NCI-H1417 (cell line): Measurements from ENCODE around the gene PALB2.

Source experiments
- DNase-seq, 3 experiments: peaks; one replicate each; lab custom pipeline; 2025; lab: John Stamatoyannopoulos, UW

Gene PALB2

DNA sequence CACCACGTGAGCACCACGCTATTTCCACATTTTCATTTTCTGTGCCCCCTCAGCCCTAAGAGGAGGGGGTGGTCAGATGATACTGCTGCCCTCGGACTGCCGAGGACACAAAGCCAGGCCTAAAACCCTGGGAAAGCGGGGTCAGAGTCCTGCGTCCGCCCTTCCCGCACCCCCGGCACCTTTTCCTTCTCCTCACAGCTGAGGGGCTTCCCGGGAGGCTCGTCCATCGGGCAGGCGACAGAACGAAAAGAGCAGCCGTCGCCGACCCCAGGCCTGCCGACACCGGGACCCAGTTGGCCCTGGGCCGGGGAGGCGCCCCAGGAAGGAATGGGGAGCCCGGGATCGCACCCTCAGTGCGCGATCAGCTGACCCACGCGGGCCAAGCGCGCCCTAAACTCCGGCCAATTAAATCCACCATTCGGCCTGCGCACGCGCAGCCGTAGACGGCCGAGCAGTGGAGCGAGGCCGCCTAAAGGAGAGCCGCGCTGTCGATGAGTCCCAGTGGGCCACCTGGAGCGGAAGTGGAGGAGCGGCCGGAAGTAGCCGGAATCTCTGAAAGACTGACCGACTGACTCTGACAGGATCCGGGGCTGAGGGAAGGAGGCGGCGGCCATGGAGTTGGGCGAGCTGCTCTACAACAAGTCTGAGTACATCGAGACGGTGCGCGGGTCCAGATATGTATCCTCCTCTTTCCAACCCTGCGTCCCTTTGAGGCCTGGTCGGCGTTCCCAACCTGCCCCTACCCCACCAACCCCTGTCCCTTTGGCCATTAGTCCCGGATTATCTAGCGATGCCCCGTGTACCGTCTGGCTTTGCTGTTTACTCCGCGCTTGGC, at the start of gene PALB2, which contains the start of gene DCTN5:
PALB2 (minus strand) TSS at position 380 of the 835 bp plus-strand sequence; CDS start at position 227, 153 bp downstream.
DCTN5 (plus strand) TSS at position 536 of the 835 bp plus-strand sequence; CDS start at position 613, 77 bp downstream.
- DNase-seq = peak; percentile 81 to 95 (median 92)

DNA sequence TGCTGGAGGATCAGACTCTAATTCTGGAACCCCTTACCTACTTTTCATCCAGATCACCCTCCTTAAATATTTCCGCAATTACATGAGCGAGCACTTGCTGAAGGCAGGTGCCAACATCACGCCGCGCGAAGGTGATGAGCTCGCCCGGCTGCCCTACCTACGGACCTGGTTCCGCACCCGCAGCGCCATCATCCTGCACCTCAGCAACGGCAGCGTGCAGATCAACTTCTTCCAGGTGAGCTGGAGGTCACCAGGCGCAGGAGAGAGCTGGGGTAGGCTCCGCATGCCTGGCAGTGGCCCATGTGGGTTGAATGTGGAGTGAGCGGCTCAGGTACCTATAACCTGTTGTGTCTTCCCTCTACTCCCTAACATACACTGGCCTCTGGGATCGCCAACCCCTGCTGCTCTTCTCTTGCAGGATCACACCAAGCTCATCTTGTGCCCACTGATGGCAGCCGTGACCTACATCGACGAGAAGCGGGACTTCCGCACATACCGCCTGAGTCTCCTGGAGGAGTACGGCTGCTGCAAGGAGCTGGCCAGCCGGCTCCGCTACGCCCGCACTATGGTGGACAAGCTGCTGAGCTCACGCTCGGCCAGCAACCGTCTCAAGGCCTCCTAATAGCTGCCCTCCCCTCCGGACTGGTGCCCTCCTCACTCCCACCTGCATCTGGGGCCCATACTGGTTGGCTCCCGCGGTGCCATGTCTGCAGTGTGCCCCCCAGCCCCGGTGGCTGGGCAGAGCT, 48.5 kb upstream of the PALB2 start:
- DNase-seq = no peak

DNA sequence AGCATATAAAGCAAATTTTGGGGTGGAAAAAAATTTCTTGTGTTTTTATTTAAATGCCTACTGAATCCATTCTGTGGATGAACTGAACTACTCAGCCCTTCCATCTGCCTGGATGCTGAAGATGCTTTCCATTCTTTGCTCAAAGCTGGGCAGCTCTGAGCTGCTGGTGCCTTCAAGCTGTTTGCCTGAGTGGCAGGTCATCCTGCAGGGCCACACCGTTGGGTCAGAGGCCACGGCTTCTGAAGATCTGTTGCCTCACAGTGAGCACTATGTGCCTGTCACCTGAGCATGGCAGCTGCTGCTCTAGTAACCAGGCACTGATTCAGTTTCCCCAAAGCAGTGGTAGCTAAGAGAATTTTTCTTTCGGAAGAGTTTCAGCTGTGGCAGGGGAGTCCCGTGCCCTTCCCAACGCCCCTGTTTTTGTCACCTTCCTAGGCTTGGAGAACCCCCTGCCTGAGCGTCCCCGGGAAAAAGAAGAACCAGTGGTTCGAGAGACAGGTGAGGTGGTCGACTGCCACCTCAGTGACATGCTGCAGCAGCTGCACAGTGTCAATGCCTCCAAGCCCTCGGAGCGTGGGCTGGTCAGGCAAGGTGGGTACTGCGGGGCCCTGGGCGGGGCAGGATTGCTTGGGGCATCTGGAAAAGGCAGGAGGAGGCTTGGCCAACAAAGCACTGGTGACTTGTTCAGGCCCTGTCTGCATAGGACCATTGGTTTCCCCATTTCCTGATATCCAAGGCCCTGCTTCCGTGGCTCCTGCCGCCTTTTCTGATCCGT, 46.1 kb upstream of the PALB2 start:
- DNase-seq = no peak

DNA sequence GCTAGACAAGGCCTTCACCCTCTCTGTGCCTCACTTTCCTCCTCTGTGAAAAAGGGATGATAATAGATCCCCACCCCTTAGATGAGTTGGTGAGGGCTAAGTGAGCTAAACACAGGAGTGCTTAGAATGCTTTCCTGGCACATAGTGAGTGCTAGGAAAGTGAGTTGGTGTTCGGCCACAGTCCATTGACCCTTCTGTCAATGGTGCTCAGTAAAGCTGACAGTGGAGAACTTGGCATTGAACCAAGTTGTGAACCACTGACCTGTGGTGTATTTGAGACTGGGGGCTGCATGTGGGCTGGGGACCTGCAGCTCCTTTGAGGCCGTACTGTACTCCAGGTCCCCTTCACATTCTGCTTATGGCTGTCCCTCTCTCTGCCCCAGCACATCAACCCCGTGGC, 42.4 kb upstream of the PALB2 start:
- no peak for DNase-seq

DNA sequence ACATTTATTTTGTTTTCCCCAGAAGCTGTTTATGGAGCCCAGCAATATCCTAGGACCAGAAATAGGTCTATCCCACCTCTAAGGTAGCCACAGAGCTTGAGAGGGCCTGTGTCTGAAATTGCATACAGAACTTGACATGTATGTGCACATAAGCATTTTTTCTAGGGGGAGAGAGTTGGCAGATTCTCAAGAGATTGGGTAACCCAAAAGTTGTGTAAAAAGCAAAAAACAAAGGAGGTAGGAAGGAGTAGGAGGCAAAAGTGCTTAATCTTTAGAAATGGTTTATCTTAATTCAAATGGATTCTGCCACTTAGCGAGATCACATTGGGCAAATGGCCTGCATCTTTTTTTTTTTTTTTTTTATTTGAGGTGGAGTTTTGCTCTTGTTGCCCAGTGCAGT, 41.1 kb upstream of the PALB2 start:
- DNase-seq = no peak

DNA sequence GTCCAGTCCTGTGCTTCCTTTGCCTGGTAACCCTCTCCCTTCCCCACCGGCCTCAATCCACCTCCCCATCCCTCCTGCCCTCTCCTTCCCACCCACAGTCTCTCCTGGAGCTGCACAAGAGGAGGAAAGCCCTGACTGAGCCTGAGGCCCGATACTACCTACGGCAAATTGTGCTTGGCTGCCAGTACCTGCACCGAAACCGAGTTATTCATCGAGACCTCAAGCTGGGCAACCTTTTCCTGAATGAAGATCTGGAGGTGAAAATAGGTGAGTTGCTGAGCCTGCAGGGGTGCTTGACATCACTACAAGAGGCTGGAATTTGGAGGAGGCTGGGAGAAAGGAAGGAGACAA, 38.9 kb upstream of the PALB2 start:
- no peak for DNase-seq

DNA sequence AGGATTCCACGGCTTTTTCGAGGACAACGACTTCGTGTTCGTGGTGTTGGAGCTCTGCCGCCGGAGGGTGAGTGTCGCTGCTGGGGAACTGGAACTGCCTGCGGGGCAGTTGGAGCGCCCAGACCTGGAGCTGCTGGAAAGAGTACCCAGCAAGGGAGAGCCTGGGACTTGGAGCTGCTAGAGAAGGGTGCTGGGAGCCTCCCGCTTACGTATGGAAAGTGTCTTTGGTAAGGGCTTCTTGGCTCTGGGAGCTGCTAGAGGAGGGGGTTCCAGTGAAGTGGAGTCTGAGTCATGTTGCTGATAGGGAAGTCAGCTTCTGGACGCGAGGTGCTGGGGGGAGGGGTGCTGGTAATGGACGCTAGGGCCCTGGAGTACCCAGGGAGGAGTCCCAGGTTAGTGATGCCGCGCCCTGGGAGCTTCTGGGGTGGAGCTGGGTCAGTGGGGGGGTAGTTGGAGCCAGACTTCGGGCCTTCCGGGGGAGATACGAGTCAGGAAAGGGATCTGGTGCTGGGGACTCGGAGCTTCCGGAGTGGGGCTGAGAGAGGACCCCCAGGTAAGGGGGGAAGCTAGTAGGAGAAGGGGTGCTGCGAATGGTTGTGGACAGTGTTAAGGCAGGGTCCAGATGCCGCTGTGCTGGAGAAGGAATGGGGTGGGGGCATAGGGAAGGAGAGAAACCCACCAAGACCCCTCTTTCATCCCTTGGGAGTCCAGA, 38.3 kb upstream of the PALB2 start:
- DNase-seq = peak in 2 of 3 experiments; percentile 45 to 59

DNA sequence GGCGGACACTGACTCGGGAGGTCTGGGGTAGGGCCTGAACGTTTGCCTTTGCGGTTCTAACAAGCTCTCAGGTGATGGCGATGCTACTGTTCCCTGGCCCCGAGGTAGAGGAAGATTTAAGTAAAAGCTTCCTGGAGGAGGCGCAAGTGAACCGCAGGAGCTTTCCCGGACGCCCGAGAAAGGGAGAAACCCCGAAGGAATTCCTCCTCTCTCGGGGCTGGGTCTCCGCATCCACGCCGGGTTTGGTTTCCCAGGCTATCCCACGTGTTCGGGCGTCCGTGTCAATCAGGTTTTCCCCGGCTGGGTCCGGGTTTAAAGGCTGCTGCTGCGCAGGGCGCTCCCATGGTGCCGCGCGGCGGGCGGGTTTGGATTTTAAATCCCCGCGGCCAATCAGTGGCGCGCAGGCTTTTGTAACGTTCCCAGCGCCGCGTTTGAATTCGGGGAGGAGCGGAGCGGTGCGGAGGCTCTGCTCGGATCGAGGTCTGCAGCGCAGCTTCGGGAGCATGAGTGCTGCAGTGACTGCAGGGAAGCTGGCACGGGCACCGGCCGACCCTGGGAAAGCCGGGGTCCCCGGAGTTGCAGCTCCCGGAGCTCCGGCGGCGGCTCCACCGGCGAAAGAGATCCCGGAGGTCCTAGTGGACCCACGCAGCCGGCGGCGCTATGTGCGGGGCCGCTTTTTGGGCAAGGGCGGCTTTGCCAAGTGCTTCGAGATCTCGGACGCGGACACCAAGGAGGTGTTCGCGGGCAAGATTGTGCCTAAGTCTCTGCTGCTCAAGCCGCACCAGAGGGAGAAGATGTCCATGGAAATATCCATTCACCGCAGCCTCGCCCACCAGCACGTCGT, 37.5 kb upstream of the PALB2 start, which contains the start of gene PLK1:
PLK1 (plus strand) TSS at position 460 of the 844 bp plus-strand sequence; CDS start at position 504, 44 bp downstream.
- DNase-seq = peak; percentile 81 to 89 (median 84)

DNA sequence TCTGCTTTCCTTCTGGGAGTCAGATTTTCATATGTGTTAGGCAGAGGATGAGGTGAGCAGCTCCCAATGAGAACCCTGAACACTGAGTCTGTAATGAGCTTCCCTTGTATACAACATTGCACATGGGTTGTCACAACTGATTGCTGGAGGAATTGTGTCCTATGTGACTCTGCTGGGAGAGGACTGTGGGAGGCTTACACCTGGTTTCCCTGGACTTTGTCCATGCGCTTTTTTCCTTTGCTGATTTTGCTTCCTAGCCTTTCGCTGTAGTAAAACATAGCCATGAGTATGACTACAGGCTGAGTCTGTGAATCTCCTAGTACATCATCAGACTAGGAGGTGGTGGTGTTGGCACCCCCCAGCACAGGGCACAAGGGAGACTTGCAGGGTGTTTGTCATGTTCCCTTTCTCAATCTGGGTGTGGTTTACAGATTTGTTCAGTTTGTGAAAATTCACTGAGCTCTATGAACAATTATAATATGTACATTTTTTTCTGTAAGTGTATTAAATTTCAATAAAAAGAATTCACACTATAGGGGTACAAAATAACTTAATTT, 35.9 kb upstream of the PALB2 start:
- DNase-seq = no peak

DNA sequence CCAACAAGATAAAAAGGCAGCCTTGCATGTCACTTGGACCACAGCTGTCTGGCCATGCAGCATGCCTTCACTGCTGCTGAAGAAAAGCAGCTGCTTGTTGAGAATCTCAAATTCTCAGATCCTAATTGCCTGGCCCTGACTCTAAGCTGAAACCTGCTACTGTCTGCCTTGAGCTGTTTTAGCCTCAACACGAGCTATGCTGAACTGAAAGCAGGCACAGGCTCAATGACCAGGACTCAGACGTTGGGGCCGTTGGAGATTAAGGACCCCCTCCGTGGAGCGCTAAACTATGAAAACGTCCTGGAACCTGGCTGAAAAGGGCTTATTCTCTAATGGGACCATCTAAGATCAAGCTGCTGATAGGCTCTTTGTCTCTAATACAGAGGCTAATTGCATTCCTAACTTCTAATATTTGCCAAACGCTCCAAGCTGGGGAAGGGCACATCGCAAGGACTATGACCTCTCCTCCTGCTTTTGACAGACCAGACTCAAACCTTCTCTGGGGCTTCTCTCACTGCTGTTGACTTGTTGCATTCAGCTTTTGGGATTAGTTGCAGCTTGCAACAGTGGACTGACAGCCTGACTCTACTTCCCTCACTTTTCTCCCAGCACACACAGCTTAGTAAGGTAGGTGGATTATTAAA, 33.0 kb upstream of the PALB2 start:
- DNase-seq = no peak

DNA sequence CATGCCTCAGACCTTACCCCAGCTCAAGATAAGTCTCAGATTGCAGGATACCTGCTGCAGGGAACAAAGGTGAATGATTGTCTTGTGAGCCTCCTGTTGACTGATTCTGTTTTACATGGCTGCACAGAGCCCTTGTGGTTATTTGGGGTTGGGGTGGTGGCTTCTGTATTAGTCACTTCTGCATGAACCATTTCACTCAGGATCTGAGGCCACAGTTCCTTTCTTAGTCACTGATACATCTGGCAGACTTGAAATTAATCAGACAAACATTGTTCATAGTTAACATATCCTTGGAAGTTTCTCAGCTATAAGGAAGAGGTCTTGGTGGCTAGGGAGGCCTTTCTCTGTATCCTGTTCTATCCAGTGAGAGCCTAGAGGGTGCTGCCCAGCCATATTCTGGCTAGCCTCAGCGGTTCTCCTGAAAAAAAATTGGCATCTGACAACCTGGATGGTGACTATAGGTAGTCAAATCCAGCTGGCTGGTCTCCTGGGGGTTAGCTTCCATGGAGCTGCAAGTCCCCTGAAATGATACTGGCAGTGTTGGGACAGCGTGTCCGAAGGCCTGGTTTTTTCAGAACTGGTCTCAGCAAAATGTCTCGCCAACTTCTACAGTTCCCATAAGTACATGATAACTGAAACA, 29.1 kb upstream of the PALB2 start:
- no peak for DNase-seq

DNA sequence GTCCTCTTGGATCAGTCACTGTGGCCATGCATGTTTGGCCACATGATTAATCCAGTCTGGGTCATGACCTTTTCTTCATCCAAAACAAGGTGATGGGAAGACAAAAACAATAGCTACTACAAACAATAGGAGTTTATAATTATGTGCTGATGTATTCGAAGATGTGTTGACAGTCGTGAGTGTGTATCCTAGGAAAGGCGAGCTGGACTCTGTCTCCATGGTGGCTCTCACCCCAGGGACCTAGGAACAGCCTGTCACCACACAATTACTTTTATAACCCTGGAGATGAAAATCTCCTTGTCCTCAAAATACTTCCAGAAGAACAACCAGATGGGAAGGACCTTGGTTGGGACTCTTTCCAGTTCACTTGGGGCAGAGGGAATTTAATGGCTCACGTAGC, 27.8 kb upstream of the PALB2 start:
- DNase-seq = no peak

DNA sequence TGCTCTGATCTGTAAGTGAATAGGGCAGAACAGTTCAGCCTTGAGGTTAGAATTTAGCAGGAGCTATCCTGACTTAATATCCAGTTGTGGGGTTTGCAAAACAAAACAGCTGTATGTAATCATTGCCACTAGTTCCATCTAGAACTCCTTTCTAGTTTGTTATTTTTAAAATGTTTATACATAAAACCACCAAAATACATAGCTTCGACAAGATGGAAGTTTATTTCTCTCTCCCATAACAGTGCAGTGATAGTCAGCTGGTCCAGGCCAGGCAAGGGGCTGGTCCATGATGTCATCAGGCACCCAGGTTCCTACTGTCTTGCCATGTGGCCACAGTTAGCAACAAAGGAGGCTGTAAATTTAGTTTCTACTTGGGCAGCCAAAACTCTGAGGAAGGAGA, 27.1 kb upstream of the PALB2 start:
- no peak for DNase-seq

DNA sequence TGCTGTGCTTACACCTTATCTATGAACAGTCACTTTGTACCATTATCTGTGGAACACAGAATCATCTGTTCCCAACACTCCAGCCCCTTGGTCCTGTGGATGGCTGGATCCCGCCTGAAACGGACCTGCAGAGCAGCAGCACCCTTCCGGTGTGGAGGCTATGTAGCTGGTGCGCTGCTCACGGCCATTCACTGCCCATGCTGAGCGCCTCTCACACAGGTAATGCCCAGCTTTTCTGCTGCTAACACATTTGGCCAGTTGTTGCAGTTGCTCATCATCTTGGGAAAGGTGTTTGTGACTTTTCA, 26.2 kb upstream of the PALB2 start:
- DNase-seq = no peak

DNA sequence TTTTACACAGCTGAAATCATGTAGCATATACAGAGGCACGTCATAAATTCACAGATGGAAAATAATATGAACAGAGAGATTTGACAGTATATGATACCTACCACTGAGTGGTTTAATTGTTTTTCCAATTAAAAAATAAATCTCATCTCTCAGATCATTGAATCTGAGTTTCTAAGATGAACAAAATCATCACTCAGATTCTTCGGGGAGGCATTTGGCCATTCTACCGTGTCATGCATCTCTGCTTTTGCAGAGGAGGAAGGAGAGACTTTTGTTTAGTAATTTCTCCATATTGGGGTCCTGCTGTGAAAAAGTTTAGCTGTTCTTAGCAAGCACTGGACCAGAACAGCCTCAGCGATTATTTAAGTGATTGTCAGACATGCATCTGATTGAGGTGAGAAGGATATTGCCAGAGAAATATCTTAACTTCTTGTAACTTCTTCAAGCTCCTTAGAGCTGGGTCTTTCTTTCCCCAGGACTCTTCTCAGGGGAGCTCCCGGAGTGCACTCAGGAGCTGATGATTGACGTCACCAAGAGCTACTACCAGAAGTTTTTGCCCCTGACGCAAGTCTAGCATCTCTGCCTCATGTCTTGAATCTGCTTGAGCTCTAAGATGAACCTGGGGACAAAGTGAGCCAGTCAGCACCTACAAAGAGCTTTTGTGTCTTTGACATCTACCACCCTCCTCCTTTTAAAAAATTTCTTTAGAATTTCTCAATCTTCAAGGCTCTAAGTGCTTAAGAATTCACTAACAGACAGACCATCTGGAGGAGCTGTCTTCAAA, 25.7 kb upstream of the PALB2 start:
- no peak for DNase-seq

DNA sequence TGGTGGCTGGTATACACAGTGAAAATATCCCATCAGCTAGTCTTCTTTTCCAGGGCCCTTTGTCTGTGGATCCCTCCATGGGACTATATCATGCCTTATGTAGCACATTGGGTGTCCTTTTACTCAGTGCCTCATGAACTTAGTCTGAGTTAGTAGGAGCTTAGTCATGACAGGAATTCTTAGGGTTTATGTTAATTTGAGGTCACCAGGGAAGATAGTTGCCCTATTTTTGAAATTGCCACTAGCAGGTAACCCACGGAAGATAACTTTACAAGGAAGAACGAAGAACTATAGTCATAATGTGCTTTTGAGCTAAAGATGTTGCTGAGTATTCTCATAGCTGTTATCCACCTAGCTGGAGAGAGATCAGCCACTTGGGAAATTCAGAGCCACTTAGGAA, 22.8 kb upstream of the PALB2 start:
- DNase-seq = no peak

DNA sequence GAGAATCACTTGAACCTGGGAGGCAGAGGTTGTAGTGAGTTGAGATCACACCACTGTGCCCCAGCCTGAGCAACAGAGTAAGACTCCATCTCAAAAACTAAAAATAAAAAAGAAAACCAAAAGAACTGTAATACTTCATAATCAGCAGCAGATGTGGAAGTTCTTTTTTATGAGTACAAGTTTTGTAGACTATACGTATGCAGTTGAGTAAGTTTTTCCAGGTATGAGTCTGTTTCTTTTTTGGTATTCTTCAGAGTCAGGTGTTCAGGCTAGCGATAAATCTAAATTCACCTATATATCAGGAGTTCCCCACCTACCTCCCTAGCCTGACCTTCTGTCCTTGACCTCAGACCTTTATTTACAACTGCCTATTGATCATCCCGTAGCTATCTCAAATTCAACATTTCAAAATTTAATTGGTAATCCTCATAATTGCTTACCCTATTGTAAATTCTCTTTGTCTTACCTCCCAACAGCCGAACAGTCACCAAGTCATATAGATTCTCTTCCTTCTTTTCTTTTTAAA, 10.9 kb upstream of the PALB2 start:
- no peak for DNase-seq

DNA sequence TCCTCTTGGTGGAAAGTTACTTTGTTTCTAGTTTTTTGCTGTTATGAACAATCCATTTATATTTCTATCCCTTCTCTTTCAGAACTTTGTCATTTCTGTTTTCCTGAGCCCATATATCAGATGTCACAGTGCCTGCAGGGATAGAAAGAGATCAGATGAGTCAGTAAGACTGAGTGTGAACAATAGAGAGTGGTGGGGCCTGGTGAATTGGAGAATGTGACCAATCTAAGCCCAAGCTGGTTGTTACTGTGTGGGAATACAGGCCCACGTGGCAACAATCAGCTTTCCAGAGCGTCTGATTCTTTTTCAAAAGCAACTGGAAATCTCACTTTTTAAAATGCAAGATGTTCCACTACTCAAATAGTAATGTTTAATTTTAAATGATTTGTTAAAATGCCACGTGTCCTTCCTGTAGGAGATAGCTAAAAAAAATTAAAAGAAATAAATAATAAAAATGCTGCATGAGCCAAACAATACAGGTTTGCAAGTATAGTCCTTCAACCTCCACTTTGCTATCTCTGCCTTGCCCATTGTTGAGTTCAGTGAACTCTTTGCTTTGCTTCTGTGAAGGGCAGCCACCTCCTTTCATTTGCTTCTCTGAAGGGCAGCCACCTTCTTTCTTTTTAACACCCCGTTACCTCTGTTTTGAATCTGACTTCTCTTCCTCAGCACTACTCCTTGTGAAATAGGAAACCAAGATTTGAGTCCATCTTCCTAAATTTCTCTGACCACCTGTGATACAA, 9.7 kb upstream of the PALB2 start:
- no peak for DNase-seq
